NCI-H510A treated with DMSO at 0.1 percent for 48 hours (cell line): ENCODE measurements around the gene PTGIS.

Experiments used
- DNase-seq: peaks from one replicate; lab custom pipeline; 2025; lab: John Stamatoyannopoulos, UW

PTGIS gene

GRCh38 chr20:49560186-49560585 lies 7.8 kb downstream of the PTGIS start:
- DNase-seq = no peak

- no peak for DNase-seq
Measured at GRCh38 chr20:49559411-49560081, 8.4 kb downstream of the PTGIS start.

- no peak for DNase-seq
Measured at GRCh38 chr20:49558826-49559225, 9.1 kb downstream of the PTGIS start.

GRCh38 chr20:49557449-49557848 lies 10.5 kb downstream of the PTGIS start:
- DNase-seq = no peak

- no peak for DNase-seq
Measured at GRCh38 chr20:49556621-49557020, 11.3 kb downstream of the PTGIS start.

GRCh38 chr20:49549801-49550551 lies 18.0 kb downstream of the PTGIS start:
- DNase-seq = no peak

GRCh38 chr20:49548371-49548947 lies 19.5 kb downstream of the PTGIS start:
- no peak for DNase-seq

- no peak for DNase-seq
Measured at GRCh38 chr20:49545572-49545971, 22.4 kb downstream of the PTGIS start.

- no peak for DNase-seq
Measured at GRCh38 chr20:49544535-49544934, 23.4 kb downstream of the PTGIS start.

- no peak for DNase-seq
Measured at GRCh38 chr20:49543858-49544437, 24.0 kb downstream of the PTGIS start.

GRCh38 chr20:49543071-49543857 lies 24.7 kb downstream of the PTGIS start:
- DNase-seq = no peak

- DNase-seq = no peak
Measured at GRCh38 chr20:49542514-49542991, 25.4 kb downstream of the PTGIS start.

- peak; percentile 29 for DNase-seq
Measured at GRCh38 chr20:49541733-49542513, 26.0 kb downstream of the PTGIS start.

- DNase-seq = no peak
Measured at GRCh38 chr20:49540687-49541435, 27.1 kb downstream of the PTGIS start.

- no peak for DNase-seq
Measured at GRCh38 chr20:49540232-49540620, 27.7 kb downstream of the PTGIS start.

- peak; percentile 41 for DNase-seq
Measured at GRCh38 chr20:49539481-49540231, 28.3 kb downstream of the PTGIS start.

GRCh38 chr20:49538950-49539349 lies 29.0 kb downstream of the PTGIS start:
- DNase-seq = no peak

- peak; percentile 39 for DNase-seq
Measured at GRCh38 chr20:49534255-49534712, 33.7 kb downstream of the PTGIS start.

- DNase-seq = no peak
Measured at GRCh38 chr20:49532285-49532946, 35.5 kb downstream of the PTGIS start.
